NCI-H187 treated with DMSO at 0.1 percent for 48 hours (cell line): ENCODE measurements around the gene PRPF39.
"Not testable (repeated sequence)": the region's sequence is repeated elsewhere in the genome, so short reads cannot be mapped to it uniquely, and the experiment has no call there.

ENCODE experiments used
- DNase-seq: peaks from one replicate; lab custom pipeline; 2025; lab: John Stamatoyannopoulos, UW

PRPF39 gene

GRCh38 chr14:45083976-45084722 lies at the start of gene PRPF39:
PRPF39 (plus strand) TSS chr14:45084116; CDS start chr14:45095240, 11,124 bp downstream.
- DNase-seq, result peak; percentile 80

- no peak for DNase-seq
Measured at GRCh38 chr14:45034730-45035129, 49.2 kb upstream of the PRPF39 start.

DNA sequence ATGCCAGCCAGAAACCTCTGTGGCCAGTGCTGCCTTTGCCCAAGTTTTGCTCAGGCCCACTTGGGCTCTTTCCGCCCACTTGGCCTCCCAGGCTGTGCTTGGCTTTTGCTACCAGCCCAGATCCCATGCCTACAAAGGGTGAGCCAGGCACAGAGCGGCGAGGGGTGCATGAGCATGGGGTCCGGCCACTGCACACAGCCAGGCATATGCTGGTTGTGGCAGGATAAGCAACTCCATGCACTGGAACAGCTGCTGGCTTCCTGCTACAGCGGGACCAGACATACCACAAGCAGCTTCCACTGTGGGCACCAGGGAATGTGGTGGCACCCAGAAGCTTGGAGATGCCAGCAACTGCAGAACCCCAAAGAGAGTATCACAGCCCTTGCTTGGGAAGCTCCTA lies 45.7 kb upstream of the PRPF39 start:
- no peak for DNase-seq

- no peak for DNase-seq
Measured at GRCh38 chr14:45038865-45039264, 45.1 kb upstream of the PRPF39 start.

DNA sequence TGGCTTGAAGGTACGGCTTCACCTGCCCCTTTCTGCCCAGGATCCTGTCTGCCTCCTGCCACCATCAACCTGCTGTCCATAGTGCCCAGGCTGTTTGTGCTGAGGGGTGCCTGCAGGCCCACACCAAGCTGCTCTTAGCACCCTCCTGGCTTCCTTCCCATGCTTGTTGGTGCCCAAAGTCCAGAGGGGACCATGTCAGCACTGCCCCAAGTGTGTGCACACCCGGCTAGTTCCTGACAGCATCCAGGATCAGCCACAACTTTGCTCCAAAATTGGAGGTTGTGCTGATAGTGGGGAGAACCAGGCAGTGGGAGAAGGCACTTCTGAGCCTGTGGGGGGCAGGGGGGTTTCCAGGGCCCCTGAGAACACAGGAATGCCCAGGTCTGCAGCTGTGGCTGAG lies 44.5 kb upstream of the PRPF39 start:
- no peak for DNase-seq

GRCh38 chr14:45041641-45042040 lies 42.3 kb upstream of the PRPF39 start:
- no peak for DNase-seq

DNA sequence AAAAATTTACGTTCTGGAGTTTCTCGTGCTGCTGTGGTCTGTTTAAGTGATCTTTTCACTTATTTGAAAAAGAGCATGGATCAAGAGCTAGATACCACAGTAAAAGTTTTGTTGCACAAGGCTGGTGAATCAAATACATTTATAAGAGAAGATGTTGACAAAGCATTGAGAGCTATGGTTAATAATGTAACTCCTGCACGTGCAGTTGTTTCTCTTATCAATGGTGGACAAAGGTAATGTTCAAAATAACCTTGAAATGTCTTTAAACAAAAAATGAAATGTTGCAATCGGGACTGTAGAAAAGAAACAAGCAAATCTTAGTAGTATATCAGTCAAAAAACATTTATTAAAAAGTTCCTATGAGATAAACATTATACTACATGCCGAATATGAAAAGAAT lies 39.3 kb upstream of the PRPF39 start:
- no peak for DNase-seq

GRCh38 chr14:45048385-45048784 lies 35.5 kb upstream of the PRPF39 start:
- DNase-seq, result no peak

DNA sequence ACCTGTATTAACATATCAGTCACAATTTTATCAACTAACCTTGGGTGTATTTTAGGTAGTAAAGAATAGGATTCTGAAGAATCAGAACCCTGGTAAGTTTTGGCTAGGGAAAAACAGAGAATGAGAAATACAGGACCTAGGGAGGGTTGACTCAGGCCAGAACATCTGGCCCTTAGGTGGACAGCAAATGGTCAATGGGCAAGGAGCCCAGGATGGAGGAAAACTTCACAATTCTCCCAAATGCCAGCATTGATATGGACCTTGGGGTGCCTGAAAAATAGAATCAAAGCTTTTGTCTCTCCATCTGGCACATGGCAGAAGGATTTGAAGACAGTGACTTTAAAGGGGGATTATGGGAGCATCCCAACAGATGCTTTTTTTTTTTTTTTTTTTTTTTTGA lies 32.7 kb upstream of the PRPF39 start:
- no peak for DNase-seq

- no peak for DNase-seq
Measured at GRCh38 chr14:45051896-45052295, 32.0 kb upstream of the PRPF39 start.

GRCh38 chr14:45057349-45057748 lies 26.6 kb upstream of the PRPF39 start:
- no peak for DNase-seq

DNA sequence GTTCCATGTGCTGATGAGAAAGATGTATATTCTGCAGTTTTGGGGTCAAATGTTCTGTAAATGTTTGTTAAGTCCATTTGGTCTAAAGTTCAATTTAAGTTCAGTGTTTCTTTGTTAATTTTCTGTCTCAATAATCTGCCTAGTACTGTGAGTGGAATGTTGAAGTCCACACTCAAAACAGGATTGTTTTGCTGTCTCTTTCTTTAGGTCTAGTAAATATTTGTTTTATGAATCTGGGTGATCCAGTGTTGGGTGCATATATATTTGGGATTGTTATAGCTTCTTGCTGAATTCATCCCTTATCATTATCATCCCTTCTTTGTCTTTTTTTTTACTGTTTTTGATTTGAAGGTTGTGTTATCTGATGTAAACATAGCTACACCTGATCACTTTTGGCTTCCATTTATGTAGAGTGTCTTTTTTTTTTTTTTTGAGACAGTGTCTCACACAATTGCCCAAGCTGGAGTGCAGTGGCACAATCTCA lies 26.0 kb upstream of the PRPF39 start:
- no peak for DNase-seq

- no peak for DNase-seq
Measured at GRCh38 chr14:45060551-45060950, 23.4 kb upstream of the PRPF39 start.

- DNase-seq, result no peak
Measured at GRCh38 chr14:45065540-45065939, 18.4 kb upstream of the PRPF39 start.

DNA sequence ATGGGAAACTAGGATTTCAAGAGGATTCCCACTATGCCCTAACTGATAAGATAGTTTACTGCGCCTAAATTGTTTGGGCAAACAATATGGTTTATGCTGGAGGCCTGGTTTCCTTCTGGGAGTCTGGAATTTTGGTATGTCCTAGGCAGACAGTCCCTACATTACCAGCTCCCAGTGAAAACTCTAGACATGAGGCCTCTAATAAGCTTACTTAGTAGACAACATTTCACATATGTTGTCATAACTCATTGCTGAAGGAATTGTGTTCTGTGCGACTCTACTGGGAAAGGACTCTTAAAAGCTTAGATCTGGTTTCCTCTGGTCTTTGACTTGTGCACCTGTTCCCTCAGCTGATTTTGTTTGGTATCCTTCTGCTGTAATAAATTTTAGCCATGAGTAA lies 18.0 kb upstream of the PRPF39 start:
- no peak for DNase-seq

- no peak for DNase-seq
Measured at GRCh38 chr14:45066667-45067066, 17.2 kb upstream of the PRPF39 start.

GRCh38 chr14:45068396-45068795 lies 15.5 kb upstream of the PRPF39 start:
- DNase-seq, result no peak

GRCh38 chr14:45070215-45070614 lies 13.7 kb upstream of the PRPF39 start:
- no peak for DNase-seq

DNA sequence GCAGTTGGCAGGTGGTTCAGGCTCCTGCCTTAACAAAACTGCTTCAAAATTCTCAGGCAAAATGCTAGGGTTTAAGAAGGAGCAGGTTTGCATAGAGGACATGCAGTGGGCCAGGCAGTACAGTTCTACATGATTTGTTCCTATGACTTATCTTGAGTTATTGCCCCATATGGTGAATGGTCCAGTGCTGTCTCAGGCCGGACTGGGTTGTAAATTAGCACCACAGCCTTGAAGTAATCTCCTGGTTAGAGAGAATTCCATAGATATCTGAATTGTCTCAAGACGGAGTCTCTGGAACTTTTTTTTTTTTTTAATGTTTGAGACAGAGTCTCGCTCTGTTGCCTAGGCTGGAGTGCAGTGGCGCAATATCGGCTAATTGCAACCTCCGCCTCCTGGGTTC lies 11.8 kb upstream of the PRPF39 start:
- no peak for DNase-seq

DNA sequence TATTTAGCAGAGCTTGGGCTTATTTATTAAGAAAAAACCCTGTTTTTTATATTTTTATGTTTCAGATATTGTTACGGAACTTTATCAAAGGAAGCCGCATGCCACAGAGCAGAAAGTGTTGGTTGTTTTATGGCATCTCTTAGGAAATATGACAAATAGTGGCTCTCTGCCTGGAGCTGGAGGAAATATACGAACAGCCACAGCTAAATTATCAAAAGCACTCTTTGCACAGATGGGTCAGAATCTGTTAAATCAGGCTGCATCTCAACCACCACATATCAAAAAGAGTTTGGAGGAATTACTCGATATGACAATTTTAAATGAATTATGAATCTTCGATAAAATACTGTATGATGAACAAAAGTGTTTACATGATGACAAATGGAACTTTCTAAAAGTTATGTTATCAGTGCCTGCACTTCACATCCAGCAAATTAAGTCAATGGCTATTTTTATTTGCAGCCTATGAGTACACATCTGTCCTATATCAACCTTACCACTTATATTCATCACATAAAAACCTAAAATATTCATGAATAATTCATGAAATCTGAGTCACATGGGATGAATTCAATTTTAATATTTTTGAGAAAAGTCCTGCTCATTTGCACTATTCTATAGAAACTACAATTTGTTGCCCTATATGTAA lies 10.6 kb upstream of the PRPF39 start:
- DNase-seq, result no peak

DNA sequence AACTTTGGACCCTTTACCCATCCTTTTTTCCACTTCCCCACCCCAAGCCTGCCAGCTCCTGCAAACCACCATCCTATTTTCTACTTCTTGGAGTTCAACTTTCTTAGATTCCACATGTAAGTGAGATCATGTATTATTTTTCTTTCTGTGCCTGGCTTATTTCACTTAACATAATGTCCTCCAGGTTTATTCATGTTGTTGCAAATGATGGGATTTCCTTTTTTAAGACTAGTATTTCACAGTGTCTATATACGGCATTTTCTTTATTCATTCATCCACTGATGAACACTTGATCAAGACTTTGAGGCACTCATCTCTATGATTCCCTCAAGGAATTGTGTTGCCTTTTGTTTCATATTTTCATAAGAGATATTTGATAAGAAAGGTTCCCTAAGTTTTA lies 5.6 kb upstream of the PRPF39 start:
- no peak for DNase-seq

- DNase-seq, result not testable (repeated sequence)
Measured at GRCh38 chr14:45080416-45080968, 3.4 kb upstream of the PRPF39 start.

DNA sequence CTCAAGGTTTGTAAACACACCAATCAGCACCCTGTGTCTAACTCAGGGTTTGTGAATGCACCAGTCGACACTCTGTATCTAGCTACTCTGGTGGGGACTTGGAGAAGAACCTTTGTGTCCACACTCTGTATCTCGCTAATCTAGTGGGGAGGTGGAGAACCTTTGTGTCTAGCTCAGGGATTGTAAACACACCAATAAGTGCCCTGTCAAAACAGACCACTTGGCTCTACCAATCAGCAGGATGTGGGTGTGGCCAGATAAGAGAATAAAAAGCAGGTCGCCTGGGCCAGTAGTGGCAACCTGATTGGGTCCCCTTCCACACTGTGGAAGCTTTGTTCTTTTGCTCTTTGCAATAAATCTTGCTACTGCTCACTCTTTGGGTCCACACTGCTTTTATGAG lies 2.8 kb upstream of the PRPF39 start:
- DNase-seq, result not testable (repeated sequence)
